Bone marrow (tissue), 2 donors: Measurements from ENCODE around the gene RIMBP3C.
"Not testable (repeated sequence)": the region's sequence is repeated elsewhere in the genome, so short reads cannot be mapped to it uniquely, and the experiment has no call there.

Experiments used
- DNase-seq, 2 donors: peaks; one replicate each; lab custom pipeline; 2025; lab: John Stamatoyannopoulos, UW

RIMBP3C gene

DNA sequence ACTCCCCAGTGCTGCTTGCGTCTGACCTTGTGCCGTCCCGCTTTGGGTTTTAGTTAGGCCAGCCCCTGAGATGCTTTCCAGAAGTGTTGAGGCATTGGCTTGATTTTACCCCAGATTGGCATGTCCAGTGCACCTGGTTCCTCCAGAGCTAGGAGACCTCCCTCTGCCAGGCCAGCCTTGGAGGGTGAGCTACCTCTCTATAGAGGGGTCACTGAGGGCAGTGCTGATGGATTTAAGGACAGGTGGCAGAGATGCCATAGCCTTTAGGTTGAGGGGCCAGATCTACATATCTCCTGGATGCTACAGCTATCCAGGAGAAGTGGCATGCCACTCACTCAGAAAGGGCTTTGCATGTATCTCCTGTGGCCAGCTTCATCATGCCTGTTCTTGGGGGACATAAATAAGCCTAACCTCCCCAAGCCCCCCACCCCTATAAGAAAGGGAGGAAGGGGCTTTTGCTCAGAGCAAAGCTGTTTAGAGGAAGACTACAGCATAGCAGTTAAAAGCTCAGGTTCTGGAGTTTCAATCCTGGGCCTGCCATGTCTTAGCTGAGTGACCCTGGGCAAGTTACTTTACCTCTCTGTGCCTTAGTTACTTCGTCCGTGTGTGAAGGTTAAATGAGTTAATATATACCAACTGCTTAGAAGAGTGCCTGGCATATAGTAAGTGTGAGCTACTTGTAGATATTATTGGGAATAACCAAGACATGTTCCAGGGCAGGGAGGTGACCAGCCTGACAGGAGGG, 22.7 kb upstream of the RIMBP3C start:
- DNase-seq, result no peak

DNA sequence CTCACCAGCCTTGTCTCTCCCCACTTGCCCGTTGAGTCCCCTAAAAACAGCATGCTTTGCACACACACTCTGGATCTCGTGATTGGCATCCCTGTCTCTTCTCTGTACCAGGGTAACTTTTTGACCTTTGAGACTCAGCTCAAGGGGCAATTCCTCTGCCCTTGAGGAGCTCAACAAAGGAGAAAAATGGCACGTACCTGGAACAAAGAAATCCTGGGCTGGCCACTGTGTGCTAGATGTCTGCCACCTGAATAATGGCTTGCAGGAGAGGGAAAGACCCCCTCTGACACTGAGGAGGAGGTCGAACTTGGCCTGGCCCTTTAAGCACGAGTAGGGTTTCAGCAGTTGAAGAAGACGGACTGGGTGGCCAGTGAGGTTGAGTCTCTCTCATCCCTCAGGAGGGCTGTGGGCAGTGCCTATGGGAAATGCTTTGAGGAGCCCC, 22.1 kb upstream of the RIMBP3C start:
- DNase-seq, result no peak

DNA sequence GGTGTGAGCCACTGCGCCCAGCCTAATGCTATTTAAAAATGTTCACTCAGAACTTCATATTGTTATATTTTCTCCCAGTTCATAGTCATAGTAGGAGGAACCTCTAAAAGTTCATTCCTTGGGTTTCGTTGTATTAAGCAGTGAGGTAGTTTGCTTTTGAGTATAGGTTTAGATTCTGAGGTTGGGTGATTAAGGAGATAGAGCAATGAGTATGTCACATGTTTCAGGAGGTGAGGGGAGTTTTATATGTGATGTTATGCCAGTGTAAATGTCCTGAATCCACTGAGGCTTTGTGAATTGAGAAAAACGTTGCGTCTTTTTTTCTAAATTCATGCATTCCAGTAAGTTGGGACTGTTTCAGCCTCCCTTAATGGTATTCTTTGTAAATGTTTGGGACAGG, 20.4 kb upstream of the RIMBP3C start:
- no peak for DNase-seq

GRCh38 chr22:21570398-21570797, 19.1 kb upstream of the RIMBP3C start:
- DNase-seq, result no peak

DNA sequence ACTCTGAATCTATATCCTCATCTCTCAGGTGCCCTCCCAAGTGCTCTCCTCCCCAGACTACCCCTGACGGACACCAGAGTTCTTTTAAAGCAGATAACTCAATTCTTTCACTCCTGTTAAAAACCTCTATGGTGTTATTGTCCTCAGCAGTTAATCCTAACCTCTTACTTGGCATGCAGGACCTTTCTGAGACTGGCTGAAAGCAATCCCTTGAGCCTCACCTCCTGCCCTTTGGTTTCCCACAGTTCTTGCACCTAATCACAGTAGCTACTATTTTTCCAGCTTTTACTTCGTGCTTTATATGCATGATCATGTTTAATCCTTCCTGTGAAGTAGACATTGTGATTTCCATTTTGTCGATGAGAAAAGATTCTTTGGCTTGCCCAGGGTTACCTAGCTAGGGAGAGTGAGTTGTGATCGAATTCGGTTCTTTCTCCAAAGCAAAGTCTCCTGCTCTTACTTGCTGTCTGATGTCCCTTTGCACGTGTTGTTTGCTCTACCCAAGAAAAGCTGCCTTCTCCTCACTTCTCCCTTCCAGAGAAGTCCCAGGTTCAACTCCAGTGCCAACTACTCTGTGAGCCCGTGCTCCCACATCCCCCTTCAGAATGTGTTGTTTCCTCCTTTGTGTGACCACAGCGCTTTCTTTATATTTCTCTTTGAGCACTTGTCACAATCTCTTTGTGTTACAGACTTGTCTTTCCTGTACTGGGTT, 18.4 kb upstream of the RIMBP3C start:
- peak in 1 of 2 donors; percentile 28 for DNase-seq

- DNase-seq, result not testable (repeated sequence)
Measured at GRCh38 chr22:21569076-21569427, 17.8 kb upstream of the RIMBP3C start.

- peak in 1 of 2 donors; percentile 1 for DNase-seq
Measured at GRCh38 chr22:21568347-21569075, 17.2 kb upstream of the RIMBP3C start.

GRCh38 chr22:21567456-21568346, 16.4 kb upstream of the RIMBP3C start, which contains the start of gene UBE2L3:
TSS of gene UBE2L3 (plus strand) at chr22:21567714. CDS start at chr22:21567745, 31 bp downstream.
- DNase-seq, result peak; percentile 47 to 60

DNA sequence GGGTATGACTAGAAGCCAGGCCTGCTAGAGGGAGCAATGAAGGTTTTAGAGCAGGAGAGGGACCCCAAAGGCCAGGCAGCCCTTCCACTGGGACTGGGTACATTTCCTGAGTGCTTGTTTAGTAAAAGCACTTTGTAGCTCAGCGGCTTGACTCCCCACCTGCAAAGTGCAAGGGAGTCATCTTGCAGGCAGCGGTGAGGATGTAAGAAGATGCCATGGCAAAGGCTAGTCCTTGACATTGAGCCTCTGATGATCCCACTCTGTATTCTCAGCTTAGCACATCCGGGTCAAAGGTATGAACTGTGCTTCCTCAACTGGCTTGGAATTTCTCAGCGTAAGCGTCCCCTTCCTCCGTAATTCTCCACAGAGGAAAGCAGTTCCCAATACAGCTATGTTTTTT, 13.2 kb upstream of the RIMBP3C start:
- DNase-seq, result no peak

DNA sequence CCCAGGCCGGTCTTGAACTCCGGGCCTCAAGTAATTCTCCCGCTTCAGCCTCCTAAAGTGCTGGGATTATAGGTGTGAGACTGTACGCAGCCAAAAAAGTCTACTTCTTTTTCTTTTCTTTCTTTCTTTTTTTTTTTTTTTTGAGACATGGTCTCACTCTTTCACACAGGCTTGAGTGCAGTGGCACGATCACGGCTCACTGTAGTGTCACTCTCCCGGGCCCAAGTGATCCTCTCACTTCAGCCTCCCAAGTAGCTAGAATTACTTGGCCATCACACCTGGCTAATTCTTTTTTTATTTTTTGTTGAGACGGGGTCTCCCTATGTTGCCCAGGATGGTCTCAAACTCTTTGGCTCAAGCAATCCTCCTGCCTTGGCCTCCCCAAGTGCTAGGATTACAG, 12.7 kb upstream of the RIMBP3C start:
- no peak for DNase-seq

DNA sequence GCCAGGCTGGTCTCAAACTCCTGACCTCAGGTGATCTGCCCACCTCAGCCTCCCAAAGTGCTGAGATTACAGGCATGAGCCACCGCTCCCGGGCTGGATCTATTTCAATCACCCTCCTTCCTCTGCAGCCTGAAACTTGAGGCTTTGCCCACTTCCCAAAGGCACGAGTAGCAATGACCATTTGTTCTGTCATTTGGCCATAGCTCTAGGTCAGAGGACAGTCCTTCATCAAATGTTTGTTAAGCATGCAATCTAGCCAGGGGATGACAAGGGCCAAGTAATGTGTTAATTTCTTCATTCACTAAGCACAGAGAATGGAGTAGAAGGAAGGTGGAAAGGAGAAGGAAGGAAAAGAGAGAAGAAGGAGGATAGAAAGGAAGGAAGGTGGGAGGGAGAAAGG, 9.4 kb upstream of the RIMBP3C start:
- not testable (repeated sequence) for DNase-seq

GRCh38 chr22:21559345-21560125, 8.3 kb upstream of the RIMBP3C start:
- not testable (repeated sequence) for DNase-seq

- DNase-seq, result not testable (repeated sequence)
Measured at GRCh38 chr22:21550678-21551047, 598 bp downstream of the RIMBP3C start.

GRCh38 chr22:21550008-21550677, 1.1 kb downstream of the RIMBP3C start:
- not testable (repeated sequence) for DNase-seq

GRCh38 chr22:21549558-21549957, 1.7 kb downstream of the RIMBP3C start:
- DNase-seq, result not testable (repeated sequence)

DNA sequence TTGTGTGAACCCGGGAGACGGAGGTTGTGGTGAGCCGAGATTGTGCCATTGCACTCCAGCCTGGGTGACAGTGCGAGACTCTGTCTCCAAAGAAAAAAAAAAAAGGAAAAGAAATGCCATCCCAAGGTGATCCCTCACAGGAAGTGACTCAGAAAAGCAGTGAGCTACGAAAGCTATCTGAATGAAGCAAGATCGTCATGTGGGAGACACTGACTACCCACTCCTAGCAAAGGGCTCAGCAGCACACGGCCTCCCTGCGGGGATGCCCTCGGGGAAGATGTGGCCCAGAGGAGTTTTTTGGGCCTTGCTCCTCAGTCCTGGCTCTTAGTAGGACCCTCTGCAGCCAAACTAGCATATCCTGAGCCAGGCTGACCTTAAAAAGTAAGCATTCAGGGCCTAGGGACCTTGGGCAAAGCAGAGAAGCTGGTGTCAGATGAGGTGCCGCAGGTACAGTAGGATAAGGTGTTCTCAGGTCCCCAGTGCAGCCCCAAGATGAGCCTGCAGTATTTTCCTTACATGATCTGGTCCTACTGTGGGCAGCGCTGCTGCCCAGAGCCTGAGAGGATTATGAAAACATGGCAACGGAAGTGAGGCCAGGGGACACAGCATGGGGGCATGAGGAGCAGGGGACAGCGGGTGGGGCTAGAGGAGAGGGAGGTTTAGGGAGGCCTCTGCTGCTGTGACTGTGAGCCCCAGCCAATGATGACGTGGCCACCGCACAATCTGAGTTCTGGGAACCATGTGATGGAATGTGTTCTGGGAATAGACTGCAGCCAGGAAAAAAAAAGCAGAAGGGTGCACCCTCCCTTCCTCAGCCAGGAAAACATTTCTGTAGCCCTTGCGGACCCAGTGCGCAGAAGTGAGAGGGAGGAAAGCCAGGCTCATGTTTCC, 6.6 kb downstream of the RIMBP3C start:
- DNase-seq, result not testable (repeated sequence)

DNA sequence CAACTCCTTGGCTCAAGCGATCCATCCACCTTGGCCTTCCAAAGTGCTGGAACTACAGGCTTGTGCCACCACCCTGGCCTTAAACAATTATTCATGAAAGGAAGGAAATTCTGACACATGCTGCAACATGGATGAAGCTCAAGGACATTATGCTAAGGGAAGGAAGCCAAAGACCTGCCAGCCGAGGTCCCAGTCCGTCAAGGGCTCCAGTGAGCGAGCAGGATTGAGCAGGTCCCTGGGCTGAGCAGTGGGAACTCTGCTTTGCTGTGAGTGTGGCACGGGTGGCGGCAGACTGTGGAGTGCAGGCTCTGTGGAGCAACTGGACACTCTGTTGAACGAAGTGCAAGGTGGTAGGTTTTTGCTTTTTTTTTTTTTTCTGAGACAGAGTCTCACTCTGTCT, 11.4 kb downstream of the RIMBP3C start:
- DNase-seq, result not testable (repeated sequence)

DNA sequence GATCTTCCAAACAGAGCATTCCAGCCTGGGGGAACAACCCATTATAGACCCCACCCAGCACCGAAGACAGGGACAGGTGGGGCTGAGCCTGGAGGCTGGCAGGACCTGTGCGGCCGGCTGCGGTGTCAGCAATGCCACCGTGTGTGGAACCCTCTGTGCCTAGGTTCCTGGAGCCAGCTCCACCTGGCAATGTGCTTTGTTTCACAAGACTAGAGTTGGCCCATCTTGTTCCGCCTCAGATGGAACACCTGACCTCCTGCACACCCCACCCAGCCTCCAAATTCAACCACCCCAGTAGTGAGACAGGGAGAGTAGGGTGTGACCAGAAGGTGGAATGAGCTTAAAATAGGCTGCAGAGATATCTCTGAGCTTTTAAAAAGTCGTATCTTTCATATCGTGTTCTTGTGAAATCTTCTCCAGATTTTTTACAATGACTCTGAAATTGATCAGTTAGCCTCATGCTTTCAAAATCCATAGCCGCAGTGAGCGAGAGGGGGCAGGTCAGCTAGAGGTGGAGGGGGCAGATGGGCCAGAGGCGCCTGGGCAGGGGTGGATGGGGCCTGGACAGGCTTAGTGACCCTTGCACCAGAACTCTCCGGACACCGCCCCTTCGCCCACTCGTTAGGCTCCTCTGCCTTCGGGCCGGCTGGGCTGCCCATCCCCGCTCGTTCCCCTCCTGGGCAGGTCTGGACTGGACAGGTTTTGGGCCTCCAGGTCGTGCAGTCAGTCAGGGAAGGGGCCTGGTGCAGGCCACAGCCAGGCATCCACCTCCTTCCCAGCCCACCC, 18.2 kb downstream of the RIMBP3C start:
- DNase-seq, result not testable (repeated sequence)
